ENCODE measurements around the gene GNAQ. TPM values are rescaled to one million over a fixed set of nuclear protein-coding genes. Genes with fewer than 3 reads are reported as not detected.
A peak's percentile ranks its signal among the peaks of the same experiment; 100 is the strongest.

GNAQ gene
- total RNA-seq, 1 donor from 2014 or later: 33.3 TPM

DNA sequence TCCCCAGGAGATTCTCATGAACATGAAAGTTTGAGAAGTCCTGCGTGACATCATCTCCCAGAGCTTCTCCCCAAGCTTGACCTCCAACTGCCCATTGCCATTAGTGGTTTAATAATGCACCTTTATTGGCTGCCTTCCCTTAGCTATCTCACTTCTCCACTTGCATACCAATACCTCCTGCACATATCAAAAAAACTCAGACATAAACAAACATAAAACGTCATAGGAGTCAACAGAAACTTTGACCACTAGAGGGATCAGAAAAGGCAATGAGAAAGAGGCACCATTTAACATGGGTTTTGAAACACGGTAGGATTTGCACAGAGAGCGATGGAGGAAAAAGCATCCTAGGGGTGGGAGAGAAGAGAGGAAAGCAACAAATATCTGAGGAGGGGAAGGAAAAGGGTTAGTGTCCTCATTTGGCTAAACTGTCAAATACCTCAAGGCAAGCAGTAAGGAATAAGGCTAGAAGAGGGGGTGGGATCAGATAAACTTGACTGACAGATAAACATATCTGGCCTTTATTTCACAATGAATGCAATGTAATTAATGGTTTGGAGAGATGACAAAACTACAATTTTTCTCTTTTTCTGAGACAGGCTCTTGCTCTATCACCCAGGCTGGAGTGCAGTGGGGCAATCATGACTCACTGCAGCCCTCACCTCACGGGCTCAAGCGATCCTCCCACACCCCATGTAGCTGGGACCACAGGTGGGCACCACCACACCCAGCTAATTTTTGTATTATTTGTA is 27.0 kb downstream of the GNAQ start:
- no peak for DNase-seq (ENCODE audit: low read depth in 2 of 2)

DNA sequence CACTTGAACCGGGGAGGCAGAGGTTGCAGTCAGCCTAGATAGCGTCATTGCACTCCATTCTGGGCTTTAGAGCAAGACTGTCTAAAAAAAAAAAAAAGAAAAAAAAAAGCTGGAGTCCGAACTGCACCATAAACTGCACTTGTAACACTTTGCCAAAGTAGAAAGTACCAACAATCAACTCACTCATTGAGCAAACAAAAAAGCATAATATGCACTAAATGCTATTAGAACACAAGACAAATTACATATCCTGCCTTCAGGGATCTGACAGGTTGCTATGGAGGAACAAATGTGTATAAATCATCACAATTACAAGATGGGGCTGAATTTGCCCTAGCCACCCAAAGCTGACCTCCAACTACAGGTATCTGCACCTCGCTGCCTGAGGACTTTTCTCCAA is 27.9 kb downstream of the GNAQ start:
- no peak for DNase-seq (ENCODE audit: low read depth in 2 of 2)

DNA sequence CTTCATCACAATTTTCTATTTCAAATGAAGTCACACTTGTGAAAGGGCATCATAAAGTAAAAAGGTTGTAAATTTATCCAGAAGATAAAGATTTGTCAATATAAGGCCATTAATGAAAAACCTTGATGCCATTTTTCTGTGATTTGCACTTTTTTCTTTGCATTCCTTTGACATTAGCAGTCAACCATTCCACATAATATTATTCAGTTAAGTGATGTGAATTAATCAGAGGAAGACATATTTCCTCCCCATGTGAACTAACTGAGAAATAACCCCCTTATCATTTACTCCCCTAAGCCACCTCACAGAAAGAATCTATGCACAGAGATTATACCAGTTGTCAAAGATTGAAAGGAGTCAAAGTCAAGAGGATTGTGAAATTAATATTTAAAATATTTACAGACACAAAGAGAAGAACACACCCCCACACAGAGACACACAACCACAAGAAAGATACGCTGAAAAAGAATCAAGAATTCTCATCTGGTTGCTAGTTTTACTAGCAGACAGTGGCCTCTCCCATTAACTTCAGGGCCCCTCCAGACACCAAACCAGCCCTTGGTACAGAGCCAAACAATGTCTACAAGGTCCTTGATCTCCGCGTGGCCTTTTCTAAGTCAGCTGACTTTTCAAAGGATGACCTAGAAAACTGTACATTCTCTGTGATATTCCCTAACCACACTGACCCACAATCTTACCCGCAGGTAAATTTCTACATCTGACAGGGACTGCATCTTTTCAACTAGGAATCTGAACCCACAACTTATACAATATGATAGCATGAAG is 29.5 kb downstream of the GNAQ start:
- DNase-seq (ENCODE audit: low read depth in 2 of 2): peak in 1 of 2 donors; percentile 59

DNA sequence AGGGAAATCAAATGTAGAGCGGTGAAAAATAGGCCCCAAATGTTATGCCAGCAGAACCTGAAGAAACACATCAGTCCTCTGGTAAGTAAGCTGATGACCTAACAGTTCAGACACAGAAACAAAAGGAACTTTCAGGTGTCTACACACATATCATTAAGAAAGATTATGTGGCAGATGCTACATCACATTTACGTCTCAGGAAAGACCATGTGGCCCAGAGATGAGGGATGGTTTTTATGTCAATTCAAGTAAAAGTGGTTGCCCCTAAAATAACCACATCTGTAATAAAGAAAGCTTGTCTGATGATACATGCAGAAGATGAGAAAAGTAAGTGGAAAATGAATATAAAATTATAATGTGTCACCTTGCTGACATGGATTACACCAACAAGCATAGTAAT is 31.4 kb downstream of the GNAQ start:
- no peak for DNase-seq (ENCODE audit: low read depth in 2 of 2)

DNA sequence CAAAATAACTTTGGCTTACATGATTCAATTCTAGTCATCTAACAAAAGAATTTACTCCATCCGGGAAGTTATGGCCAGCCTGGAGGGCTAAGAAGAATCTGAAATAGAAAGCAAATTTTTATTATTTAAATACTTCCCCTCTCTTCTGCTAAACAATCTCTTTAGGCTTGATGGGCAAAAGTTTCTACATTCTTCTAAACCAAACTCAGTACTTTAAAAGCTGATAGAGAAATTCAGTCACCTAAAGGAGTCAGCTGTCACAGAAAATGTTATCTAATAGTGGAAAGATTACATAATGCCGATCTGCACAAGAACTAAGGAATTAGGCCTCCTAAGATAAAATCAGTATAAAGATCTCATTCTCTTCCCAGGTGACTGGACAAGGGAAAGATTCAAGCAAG is 32.4 kb downstream of the GNAQ start:
- DNase-seq (ENCODE audit: low read depth in 2 of 2): peak in 1 of 2 donors; percentile 39

DNA sequence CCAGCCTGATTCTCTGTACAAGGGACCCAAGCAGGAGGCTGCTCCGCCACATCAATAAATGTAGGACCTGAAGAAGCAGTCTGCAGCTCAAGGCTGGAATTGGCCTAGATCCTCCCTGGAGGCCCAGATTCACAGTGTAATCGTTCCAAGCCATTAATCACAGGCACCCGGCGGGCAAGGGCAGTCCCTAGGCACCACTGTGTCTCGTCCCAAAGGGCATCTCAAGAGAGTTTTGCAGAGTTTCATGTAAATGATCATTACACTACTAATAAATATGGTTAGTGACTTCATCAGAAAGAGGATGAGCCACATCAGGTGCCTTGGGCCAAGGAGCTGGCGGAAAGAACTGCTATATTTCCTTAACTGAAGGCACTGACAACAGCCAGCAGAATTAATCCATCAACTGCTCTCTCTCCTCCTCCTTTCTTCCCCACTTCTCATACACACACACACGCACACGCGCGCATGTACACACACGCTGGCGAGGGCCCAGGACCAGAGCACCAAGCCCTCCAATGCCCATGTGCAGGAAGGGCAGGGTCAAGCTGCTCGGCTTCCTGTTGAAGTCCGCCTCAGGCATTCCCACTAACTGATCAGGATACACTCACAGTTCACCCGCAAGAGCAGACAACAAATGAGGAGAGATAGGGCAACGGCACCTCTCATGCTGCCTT is 33.9 kb downstream of the GNAQ start:
- DNase-seq (ENCODE audit: low read depth in 2 of 2): peak; percentile 89 to 93

DNA sequence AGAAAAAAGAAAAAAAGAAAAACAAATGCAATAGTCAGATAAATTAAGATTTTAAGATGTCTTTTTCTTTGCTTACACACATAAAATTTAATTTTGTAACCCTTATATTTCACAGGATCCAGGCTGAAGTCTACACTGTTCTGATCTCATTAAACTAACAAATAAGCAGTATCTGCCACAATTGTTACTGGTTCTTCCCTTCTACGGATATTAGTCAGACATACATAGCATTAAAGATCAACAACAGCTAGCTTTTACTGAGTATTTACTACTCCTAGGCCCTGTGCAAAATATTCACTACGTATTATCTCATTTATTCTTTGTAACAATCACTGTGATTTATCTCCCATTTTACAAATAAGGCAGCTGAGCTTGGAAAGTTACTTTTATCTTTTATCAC is 34.9 kb downstream of the GNAQ start:
- peak in 1 of 2 donors; percentile 65 for DNase-seq (ENCODE audit: low read depth in 2 of 2)

DNA sequence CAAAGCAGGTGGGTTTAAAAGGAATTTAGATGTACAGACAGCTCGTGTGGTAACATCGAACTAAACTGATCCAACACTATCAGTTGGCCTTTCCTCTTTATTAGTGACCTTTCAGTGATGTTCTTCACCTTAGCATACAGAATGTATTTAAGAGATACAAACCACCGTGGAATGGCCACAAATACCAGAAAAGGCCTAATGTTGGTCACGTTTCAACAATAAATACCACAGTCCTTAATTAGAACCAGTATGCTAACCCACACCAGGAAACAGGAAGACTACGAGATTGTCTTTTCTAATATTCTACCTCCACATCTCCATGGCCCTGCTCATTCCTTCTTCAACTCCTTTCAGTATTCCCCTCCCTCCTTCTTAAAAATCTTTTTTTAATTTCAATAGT is 40.4 kb downstream of the GNAQ start:
- DNase-seq (ENCODE audit: low read depth in 2 of 2): no peak

DNA sequence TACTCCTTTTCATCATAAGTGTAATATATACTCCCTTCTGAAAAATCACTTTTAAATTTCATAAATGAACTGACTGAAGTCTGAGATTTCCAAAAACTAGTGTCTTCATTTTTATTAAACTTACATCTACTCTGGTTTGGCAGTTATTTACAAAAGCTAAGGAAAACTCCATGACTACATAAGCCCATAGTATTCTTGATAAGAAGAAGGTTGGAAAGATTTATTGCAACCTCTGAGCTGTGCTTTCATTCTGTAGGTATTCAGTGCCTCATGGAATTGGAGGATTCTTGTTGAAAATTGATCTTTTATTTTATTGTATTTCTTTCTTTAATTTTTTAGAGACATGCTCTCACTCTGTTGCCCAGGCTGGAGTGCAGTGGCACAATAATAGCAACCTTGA is 41.7 kb downstream of the GNAQ start:
- DNase-seq (ENCODE audit: low read depth in 2 of 2): no peak

DNA sequence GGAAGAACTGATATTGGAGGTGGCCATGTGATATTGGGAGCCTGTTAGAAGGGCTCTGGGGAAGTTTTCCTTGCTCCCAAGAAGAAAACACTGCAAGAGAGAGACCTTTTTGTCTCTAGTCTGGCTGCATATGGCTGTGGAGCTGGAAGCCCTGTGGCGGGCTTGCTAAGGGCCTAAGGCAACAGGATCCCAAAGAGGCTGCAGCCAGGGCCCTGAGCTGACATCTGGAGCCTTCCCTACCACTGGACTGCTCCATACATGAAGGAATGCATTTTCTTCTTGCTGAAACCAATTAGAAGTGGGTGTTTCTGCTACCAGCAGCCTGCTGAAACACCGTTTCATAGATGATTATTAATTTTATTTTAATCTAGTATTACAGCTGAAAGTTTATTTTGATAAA is 42.2 kb downstream of the GNAQ start:
- no peak for DNase-seq (ENCODE audit: low read depth in 2 of 2)

DNA sequence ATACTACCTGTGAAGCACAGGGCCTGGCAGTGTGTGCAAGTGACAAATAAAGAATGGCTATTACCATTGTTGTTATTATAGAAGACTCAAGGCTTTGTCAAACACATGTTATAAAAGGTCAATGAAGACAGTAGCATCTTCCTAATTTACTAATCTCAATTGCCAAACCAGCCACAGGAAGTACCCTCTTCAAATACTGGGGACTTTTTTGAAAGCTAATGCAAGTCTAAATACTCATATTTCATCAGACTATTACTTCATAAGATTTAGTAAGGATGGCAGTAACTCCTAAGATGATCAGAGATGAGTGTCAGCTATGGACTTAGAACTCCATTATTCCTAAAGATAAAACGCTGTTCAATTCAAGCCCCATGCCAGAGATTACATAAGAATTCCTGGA is 43.0 kb downstream of the GNAQ start:
- no peak for DNase-seq (ENCODE audit: low read depth in 2 of 2)

DNA sequence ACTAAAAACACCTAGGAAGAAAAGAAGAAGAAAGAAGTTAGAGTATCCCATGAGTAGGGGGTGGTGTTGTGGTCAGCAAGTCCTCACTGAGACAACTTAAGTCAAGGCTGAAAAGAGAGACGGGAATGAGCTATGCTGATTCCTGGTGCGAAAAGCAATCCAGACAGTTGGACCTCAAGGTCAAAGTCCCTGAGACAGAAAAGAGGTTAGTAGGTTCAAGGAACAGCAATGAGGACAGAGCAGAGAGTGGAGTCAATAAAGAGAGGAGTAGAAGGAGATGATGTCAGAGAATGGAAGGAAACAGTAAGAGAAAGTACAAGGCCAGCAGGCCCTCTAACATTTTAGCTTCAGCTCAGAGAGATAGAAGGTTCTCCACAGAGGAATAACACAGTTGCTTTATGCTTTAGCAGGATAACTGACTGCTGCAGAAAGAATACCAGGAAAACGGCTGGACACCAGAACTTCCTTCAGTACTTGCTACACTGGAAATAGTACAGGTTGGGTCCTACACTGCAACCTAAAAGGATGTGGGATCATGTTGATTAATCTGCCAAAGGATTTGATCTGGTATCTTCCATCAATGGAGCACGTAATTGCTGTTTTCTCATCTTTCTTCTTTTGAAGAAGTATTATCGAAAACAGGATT is 43.6 kb downstream of the GNAQ start:
- peak; percentile 28 to 53 for DNase-seq (ENCODE audit: low read depth in 2 of 2)

DNA sequence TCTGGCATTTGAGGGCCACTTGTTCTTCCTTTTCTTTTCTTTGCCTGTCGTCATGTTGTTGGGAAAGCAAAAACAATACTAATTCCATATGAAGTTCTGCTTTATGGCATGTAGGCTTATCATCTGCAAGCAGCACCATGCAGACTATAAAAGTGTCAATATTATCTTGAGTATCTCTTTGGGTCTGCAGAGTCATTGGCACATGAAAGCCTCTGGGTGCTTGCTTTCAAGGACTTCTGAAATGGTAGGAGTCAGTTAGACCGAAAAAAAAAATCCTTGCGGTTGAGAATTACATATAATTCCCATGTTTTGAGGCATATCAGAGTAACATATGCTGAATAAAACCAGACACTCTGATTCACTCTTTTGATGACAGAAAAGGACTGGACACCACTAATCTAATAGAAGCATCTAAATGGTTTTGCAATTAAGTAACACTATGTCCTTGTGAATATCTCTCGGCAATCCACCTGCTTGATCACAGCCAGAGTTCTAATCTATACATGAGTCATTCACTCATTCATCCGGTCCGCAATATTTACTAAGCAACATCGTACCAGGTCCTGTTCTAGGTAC is 44.4 kb downstream of the GNAQ start:
- no peak for DNase-seq (ENCODE audit: low read depth in 2 of 2)

DNA sequence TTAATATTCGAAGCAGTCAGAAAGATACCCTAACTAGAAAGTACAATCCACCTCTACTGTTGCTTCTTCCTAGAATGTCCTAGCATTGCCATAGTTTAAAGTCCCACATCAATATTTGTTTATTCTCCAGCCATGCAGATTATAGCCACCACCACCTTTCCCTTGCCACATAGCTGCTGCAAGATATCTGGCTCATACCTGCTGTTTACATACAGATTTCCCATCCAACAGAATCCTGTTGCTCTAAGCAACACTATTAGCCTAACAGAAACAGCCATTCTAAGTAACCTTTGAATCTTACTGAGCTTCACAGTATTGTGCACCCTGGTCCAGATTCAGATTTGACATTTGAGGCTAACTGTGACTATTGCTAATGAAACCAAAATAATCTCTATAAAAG is 45.6 kb downstream of the GNAQ start:
- DNase-seq (ENCODE audit: low read depth in 2 of 2): no peak

DNA sequence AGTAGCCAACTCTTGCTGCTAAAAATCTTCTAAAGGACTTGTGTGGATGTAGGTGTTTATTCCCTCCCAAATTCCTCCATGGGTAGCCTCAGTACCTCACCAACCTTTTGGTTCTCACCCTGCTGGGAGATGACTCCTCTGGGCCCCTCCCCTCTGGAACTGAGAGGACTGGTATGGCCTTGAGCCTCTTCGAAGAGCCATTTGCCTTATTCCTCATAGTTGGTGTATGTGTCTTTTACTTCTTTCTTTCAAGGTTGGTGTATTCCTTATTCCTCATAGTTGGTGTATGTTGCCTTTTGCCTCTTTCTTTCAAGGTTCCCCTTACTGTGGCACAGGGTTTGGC is 48.3 kb downstream of the GNAQ start:
- no peak for DNase-seq (ENCODE audit: low read depth in 2 of 2)

DNA sequence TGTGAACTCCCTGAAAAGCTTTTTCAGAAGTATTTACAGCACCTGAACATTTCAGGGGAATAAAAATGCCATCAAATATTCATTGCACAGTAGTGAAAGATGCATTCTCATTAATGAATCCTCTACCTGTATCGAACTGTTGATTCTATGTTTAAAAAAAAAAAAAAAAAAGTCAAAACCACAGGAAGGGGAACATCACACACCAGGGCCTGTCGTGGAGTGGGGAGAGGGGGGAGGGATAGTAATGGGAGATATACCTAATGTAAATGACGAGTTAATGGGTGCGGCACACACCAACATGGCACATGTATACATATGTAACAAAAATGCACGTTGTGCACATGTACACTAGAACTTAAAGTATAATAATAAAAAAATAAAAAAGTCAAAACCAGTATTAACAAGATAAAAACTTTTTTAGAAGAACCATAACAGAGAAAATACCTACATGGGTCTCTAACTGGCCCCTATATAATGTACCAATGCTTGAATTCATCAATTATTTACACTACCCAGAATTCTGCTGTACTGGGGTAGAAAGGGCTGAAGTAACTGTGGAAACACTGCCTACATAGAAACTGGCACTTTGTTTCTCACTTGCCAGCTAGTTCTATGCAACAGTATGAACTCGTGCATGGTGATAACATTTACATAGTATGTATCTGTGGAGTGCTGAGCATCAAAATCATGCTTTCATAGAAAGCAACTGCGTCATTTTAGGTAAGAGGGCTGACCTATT is 48.9 kb downstream of the GNAQ start:
- DNase-seq (ENCODE audit: low read depth in 2 of 2): no peak

DNA sequence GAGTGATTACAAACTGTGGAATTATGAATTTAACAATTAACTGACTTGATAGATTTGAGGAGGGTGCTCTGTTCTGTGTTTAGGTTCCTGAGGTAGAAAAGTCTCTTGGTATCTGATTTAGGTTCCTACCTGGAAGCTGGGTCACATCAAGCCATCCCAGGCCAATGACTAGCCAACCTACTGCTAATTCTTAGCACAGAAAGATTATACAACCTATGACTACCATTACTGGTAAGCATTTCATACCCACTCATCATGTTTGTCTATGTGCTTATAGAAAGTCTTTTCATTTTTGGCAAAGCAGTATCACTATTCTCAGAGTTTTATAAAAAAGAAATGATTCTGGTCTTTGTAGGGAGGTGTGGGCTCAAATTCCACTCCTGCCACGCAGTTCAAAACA is 49.7 kb downstream of the GNAQ start:
- DNase-seq (ENCODE audit: low read depth in 2 of 2): no peak

DNA sequence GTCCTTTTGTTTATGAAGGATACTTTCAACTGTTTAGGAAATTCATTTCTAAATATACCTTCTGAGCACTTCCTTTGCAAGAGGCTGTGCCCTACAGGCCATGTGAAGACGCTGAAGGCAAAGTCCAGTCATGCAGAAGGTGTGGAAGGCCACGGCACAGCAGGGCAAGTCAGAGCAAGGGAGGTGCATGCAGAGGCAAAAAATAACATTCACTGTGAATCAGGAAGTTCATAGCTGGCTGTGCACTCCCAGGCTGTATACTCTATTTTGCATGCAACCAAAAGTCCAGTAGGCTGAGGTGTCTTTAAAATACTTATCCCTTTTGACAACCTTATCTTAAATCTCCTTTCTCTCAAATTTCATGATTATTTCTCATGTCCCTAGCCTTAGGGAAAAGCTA is 50.3 kb downstream of the GNAQ start:
- peak; percentile 39 to 84 for DNase-seq (ENCODE audit: low read depth in 2 of 2)

DNA sequence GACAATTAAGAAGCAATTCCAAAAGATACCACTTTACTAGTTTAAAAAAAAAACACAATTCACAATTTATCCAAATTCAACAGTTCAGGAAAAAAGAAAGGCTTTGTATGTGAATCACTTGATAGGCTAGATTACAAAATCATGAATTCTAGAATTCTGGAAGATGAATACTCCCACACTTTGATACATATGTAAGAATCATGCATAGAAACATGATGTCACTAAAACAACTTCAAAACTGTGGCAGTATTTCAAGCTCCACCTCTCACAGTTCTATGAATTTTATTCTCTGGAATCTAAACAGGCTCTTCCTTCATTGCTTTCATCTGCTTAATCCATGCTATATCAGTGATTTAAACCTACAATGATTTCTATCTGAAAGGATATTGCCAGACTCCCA is 51.0 kb downstream of the GNAQ start:
- peak; percentile 14 to 23 for DNase-seq (ENCODE audit: low read depth in 2 of 2)

DNA sequence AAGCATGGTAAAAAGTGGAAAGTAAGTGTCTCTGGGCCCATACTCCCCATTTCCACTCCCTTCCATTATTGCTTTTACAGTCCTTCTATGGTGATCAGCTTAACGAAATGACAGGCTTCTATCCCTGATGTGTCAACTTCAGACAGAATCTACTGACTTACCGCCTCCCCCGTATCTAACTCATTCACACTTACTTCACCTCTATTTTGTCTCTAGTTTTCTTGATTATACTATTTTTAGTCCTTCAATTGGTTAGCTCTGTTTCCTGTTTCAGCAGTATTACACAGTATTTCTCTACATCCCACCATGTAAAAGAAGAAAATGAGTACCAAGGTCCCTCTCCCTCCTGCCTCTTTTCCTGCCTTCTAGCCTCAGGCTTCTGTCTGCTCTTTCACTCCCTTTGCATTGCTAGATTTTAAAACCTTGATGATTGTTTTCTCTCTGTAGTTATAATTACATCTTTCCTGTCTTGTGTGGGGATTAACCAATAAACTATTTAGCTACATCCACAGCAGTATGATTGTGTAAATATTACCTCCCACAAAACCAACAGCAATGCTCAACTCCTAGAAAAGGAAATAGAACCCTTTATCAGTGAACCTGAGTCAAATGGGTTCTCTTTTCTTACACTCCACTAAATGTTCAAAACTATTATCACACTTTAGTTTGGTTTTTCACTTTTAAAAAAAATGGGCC is 53.4 kb downstream of the GNAQ start:
- DNase-seq (ENCODE audit: low read depth in 2 of 2): no peak

All from lung microvascular endothelial cell (primary cell).